AG09319 (cell line): ENCODE results near the gene CHMP4B.

ENCODE experiments used
- DNase-seq: peaks from one replicate; pipeline ENCODE4 v3.0.0-alpha.2; 2010; ENCODE audit warnings: low read depth; ENCODE audit errors: extremely low read depth
- TF ChIP-seq, protein P1 (sequence below): IDR thresholded peaks from 2 replicates; pipeline ENCODE4 v1.5.1; 2011; ENCODE audit warnings: low read depth, mild to moderate bottlenecking, inconsistent platforms, low read length, moderate library complexity

CHMP4B gene

GRCh38 chr20:33826270-33826897 lies 15.2 kb downstream of the CHMP4B start:
- DNase-seq = no peak
- TF ChIP-seq, protein P1, sequence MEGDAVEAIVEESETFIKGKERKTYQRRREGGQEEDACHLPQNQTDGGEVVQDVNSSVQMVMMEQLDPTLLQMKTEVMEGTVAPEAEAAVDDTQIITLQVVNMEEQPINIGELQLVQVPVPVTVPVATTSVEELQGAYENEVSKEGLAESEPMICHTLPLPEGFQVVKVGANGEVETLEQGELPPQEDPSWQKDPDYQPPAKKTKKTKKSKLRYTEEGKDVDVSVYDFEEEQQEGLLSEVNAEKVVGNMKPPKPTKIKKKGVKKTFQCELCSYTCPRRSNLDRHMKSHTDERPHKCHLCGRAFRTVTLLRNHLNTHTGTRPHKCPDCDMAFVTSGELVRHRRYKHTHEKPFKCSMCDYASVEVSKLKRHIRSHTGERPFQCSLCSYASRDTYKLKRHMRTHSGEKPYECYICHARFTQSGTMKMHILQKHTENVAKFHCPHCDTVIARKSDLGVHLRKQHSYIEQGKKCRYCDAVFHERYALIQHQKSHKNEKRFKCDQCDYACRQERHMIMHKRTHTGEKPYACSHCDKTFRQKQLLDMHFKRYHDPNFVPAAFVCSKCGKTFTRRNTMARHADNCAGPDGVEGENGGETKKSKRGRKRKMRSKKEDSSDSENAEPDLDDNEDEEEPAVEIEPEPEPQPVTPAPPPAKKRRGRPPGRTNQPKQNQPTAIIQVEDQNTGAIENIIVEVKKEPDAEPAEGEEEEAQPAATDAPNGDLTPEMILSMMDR = no peak

- no peak for DNase-seq
- TF ChIP-seq, protein P1 = no peak
Measured at GRCh38 chr20:33827109-33827508, 16.0 kb downstream of the CHMP4B start.

GRCh38 chr20:33827634-33828325 lies 16.6 kb downstream of the CHMP4B start:
- no peak for DNase-seq
- TF ChIP-seq, protein P1 = no peak

DNA sequence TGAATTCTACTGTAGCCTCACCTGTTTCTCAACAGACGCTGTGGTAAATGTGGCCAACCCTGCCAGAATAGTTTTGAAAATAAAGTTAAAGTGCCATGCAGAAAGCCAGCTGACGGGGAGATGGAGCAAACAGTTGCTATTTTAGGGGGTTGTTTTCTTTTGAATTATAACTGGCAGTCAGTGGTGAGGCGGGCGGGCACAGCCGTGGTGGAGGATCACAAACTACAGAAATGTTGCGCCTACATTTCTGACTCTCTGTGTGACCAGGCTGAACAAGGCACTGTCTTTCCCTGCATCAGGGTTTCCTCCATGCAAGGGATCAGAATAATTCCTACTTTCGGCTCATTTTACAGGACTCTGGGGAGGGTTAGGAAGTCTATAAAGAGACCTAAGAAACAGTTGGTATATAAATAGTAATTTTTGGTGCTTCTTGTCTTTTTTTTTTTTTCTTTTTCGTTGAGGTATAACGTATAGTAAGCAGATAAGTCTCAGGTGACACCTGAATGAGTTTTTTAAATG lies 17.2 kb downstream of the CHMP4B start:
- no peak for DNase-seq
- TF ChIP-seq, protein P1 = no peak

GRCh38 chr20:33828967-33829560 lies 17.9 kb downstream of the CHMP4B start:
- no peak for DNase-seq
- TF ChIP-seq, protein P1 = no peak

DNA sequence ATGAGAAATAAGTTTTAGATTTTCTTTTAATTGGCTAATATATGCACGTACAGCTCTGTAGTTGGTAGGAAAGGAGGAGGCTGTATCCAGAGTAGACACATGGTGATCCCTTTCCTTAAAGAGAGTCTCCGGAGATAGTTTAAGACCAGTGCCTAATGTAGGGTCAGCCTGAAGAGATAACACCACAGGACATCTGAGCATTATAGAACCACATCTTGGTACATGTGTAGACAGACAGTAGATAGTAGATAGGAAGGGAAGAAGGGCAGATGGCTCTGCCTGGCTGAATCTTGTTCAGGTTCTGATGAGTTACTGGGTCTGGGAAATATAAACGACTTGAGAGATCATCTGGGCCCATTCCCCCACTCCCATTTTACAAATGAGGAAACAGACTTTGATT lies 18.5 kb downstream of the CHMP4B start:
- no peak for DNase-seq

More for the DNA sequence above, 18.5 kb downstream of the CHMP4B start:
- TF ChIP-seq, protein P1 = no peak
